Liver (tissue), 9 donors: ENCODE measurements around the gene BIRC3. TPM values are rescaled to one million over a fixed set of nuclear protein-coding genes. Genes with fewer than 3 reads are reported as not detected.

Source experiments
- DNase-seq: peaks from one replicate; pipeline ENCODE4 v3.0.0-alpha.2; 2017; ENCODE audit warnings: low spot score
- H3K27ac ChIP-seq, 2 donors: one replicate each; pipeline ENCODE4 v1.7.0; 2013; ENCODE audit warnings: inconsistent platforms in 2 of 2, low read length in 2 of 2, control low read depth in 1 of 2, low read depth in 1 of 2, mild to moderate bottlenecking in 1 of 2
- H3K27me3 ChIP-seq, 4 donors: one replicate each; pipeline versions ENCODE4 v1.6.1 to v1.7.0; 2013; ENCODE audit warnings: low read length in 3 of 4, inconsistent platforms in 1 of 4, mild to moderate bottlenecking in 1 of 4, moderate library complexity in 1 of 4; ENCODE audit not compliant: control insufficient read depth in 4 of 4, insufficient read depth in 4 of 4
- H3K36me3 ChIP-seq, 4 donors: one replicate each; pipeline versions ENCODE4 v1.6.1 to v1.7.0; 2013; ENCODE audit warnings: low read length in 3 of 4, mild to moderate bottlenecking in 3 of 4, low read depth in 1 of 4, moderate library complexity in 1 of 4; ENCODE audit not compliant: control insufficient read depth in 4 of 4, insufficient read depth in 3 of 4
- H3K4me1 ChIP-seq, 4 donors: one replicate each; pipeline versions ENCODE4 v1.6.1 to v1.7.0; 2013; ENCODE audit warnings: low read length in 3 of 4, mild to moderate bottlenecking in 3 of 4, moderate library complexity in 1 of 4; ENCODE audit not compliant: control insufficient read depth in 4 of 4, insufficient read depth in 4 of 4
- H3K4me3 ChIP-seq, 3 donors: one replicate each; pipeline versions ENCODE4 v1.6.1 to v1.7.0; 2013; ENCODE audit warnings: low read length in 3 of 3, control low read depth in 1 of 3, low read depth in 1 of 3, mild to moderate bottlenecking in 1 of 3
- H3K9ac ChIP-seq, 2 donors: one replicate each; pipeline ENCODE4 v1.7.0; 2013; ENCODE audit warnings: low read length in 2 of 2, mild to moderate bottlenecking in 2 of 2, moderate library complexity in 2 of 2, control low read depth in 1 of 2, low read depth in 1 of 2
- H3K9me3 ChIP-seq, 4 donors: one replicate each; pipeline versions ENCODE4 v1.6.1 to v1.7.0; 2013; ENCODE audit warnings: low read length in 3 of 4; ENCODE audit not compliant: control insufficient read depth in 4 of 4
- ATF3 ChIP-seq: IDR thresholded peaks from 2 replicates; pipeline ENCODE4 v1.6.1; 2016; ENCODE audit warnings: antibody characterized with exemption
- CTCF ChIP-seq: fragments of 150-350 bp; IDR thresholded peaks from 2 replicates; pipeline ENCODE4 v1.5.1; 2017; ENCODE audit warnings: improper control_type of control experiment, low read depth, low read length; ENCODE audit not compliant: missing input control
- EGR1 ChIP-seq, 2 donors: IDR thresholded peaks; 2 replicates each; pipeline ENCODE4 v1.6.1; 2016 to 2018; ENCODE audit warnings: antibody characterized with exemption in 2 of 2, low read depth in 2 of 2
- FOXA1 ChIP-seq: IDR thresholded peaks from 2 replicates; pipeline ENCODE4 v1.6.1; 2016; ENCODE audit warnings: antibody characterized with exemption
- FOXA2 ChIP-seq: IDR thresholded peaks from 2 replicates; pipeline ENCODE4 v1.6.1; 2016; ENCODE audit warnings: antibody characterized with exemption
- GABPA ChIP-seq, 2 donors: IDR thresholded peaks in 1 of 2; conservative IDR thresholded peaks in 1 of 2; 2 replicates each; pipeline ENCODE4 v1.6.1; 2016; ENCODE audit warnings: antibody characterized with exemption in 2 of 2, mild to moderate bottlenecking in 1 of 2, moderate library complexity in 1 of 2
- HNF4A ChIP-seq, 2 donors: conservative IDR thresholded peaks; 2 replicates each; pipeline ENCODE4 v1.6.1; 2016; ENCODE audit warnings: antibody characterized with exemption in 2 of 2, mild to moderate bottlenecking in 2 of 2
- HNF4G ChIP-seq: IDR thresholded peaks from 2 replicates; pipeline ENCODE4 v1.6.1; 2016; ENCODE audit warnings: antibody characterized with exemption
- JUND ChIP-seq, 2 donors: IDR thresholded peaks; 2 replicates each; pipeline ENCODE4 v1.6.1; 2016; ENCODE audit warnings: antibody characterized with exemption in 2 of 2
- MAX ChIP-seq: IDR thresholded peaks from 2 replicates; pipeline ENCODE4 v1.6.1; 2016; ENCODE audit warnings: antibody characterized with exemption
- NR2F2 ChIP-seq: IDR thresholded peaks from 2 replicates; pipeline ENCODE4 v1.6.1; 2016; ENCODE audit warnings: antibody characterized with exemption
- RAD21 ChIP-seq, 2 donors: IDR thresholded peaks; 2 replicates each; pipeline ENCODE4 v1.6.1; 2016; ENCODE audit warnings: antibody characterized with exemption in 2 of 2, mild to moderate bottlenecking in 2 of 2
- REST ChIP-seq: IDR thresholded peaks from 2 replicates; pipeline ENCODE4 v1.6.1; 2016; ENCODE audit warnings: antibody characterized with exemption, mild to moderate bottlenecking
- RXRA ChIP-seq, 2 donors: IDR thresholded peaks; 2 replicates each; pipeline ENCODE4 v1.6.1; 2017 to 2018; ENCODE audit warnings: antibody characterized with exemption in 2 of 2, mild to moderate bottlenecking in 1 of 2
- SP1 ChIP-seq: IDR thresholded peaks from 2 replicates; pipeline ENCODE4 v1.6.1; 2018; ENCODE audit warnings: antibody characterized with exemption, mild to moderate bottlenecking
- YY1 ChIP-seq: IDR thresholded peaks from 2 replicates; pipeline ENCODE4 v1.6.1; 2016; ENCODE audit warnings: antibody characterized with exemption, mild to moderate bottlenecking
- ZBTB33 ChIP-seq: IDR thresholded peaks from 2 replicates; pipeline ENCODE4 v1.6.1; 2016; ENCODE audit warnings: antibody characterized with exemption
- WGBS: extraction: QIAGEN DNeasy Blood & Tissue Kit; methylation state at CpG from one replicate; pipeline ENCODE4 v1.1.7; 2013; 5-methylcytosine and 5-hydroxymethylcytosine counted together
- polyA plus RNA-seq, 2 donors: library from polyadenylated mRNA; stranded (reverse) in 1 of 2; unstranded in 1 of 2; fragments of 200-250 nt in 1 of 2; fragments of >200 nt in 1 of 2; fragmentation: Nextera tagmentation in 1 of 2; extraction: Ambion mirVana in 1 of 2; gene quantifications; one replicate each; pipeline versions ENCODE4 v1.2.1 to v1.2.3, GENCODE V29; 2013 to 2015
- total RNA-seq, 2 donors: library from RNA; depleted of rRNA; stranded (reverse); fragments of >200 nt; gene quantifications; one replicate each; pipeline ENCODE4 v1.2.3, GENCODE V29; 2014
- donor health status: healthy.
- donor health status: healthy.
- donor health status: healthy.
- donor health status: healthy.
- donor health status: healthy.

Gene BIRC3
- total and polyA plus RNA-seq, 4 donors = 1.4 to 8.1 (median 2.9) TPM

GRCh38 chr11:102288725-102289083 is 28.6 kb upstream of the BIRC3 start:
- no peaks in the 10 kb centered on the region for H3K27me3 ChIP-seq
- H3K4me3 ChIP-seq = no peak overlapping the region
- no peak overlapping the region for H3K9ac ChIP-seq
- DNase-seq = no peak
- no peaks in the 10 kb centered on the region for H3K4me1 ChIP-seq
- H3K27ac ChIP-seq = no peak overlapping the region
- H3K36me3 ChIP-seq = no peaks in the 10 kb centered on the region
- H3K9me3 ChIP-seq = no peaks in the 10 kb centered on the region
- TF ChIP-seq JUND (IDR thresholded peaks at IDR 0.05) (no peak), YY1 (no peak), REST (no peak), RXRA (IDR thresholded peaks at IDR 0.05) (no peak), NR2F2 (no peak), CTCF (no peak), EGR1 (IDR thresholded peaks at IDR 0.05; ENCODE audit: low read depth in 2 of 2) (no peak), ATF3 (no peak), ZBTB33 (no peak), FOXA2 (no peak), FOXA1 (no peak), GABPA (IDR thresholded peaks at IDR 0.05 in 1 of 2, conservative IDR thresholded peaks at IDR 0.05 in 1 of 2) (no peak), RAD21 (IDR thresholded peaks at IDR 0.05) (no peak), MAX (no peak)
- WGBS = 71% methylated on average over 3 of the region's 3 CpGs

GRCh38 chr11:102289592-102289991 is 27.7 kb upstream of the BIRC3 start:
- no peaks in the 10 kb centered on the region for H3K4me1 ChIP-seq
- H3K9ac ChIP-seq = no peak overlapping the region
- H3K4me3 ChIP-seq = no peak overlapping the region
- no peak overlapping the region for H3K27ac ChIP-seq
- WGBS = 47% methylated on average over 3 of the region's 3 CpGs
- no peak for DNase-seq
- TF ChIP-seq REST (no peak), MAX (no peak), JUND (IDR thresholded peaks at IDR 0.05) (no peak), HNF4G (no peak), EGR1 (IDR thresholded peaks at IDR 0.05; ENCODE audit: low read depth in 2 of 2) (no peak), FOXA2 (no peak), SP1 (no peak), RXRA (IDR thresholded peaks at IDR 0.05) (no peak), GABPA (IDR thresholded peaks at IDR 0.05 in 1 of 2, conservative IDR thresholded peaks at IDR 0.05 in 1 of 2) (no peak), ATF3 (no peak), RAD21 (IDR thresholded peaks at IDR 0.05) (no peak), NR2F2 (no peak), CTCF (no peak), HNF4A (conservative IDR thresholded peaks at IDR 0.05) (no peak)
- no peaks in the 10 kb centered on the region for H3K27me3 ChIP-seq
- H3K36me3 ChIP-seq = no peaks in the 10 kb centered on the region
- H3K9me3 ChIP-seq = no peaks in the 10 kb centered on the region
